LoVo (cell line): ENCODE results near the gene PLCXD3.

Experiments used
- DNase-seq: peaks from one replicate; pipeline ENCODE4 v3.0.0-alpha.2; 2016; ENCODE audit warnings: low spot score

PLCXD3 gene

GRCh38 chr5:41286165-41286564 is 224.2 kb downstream of the PLCXD3 start:
- no peak for DNase-seq

GRCh38 chr5:41284938-41285337 is 225.5 kb downstream of the PLCXD3 start:
- DNase-seq: no peak

DNA sequence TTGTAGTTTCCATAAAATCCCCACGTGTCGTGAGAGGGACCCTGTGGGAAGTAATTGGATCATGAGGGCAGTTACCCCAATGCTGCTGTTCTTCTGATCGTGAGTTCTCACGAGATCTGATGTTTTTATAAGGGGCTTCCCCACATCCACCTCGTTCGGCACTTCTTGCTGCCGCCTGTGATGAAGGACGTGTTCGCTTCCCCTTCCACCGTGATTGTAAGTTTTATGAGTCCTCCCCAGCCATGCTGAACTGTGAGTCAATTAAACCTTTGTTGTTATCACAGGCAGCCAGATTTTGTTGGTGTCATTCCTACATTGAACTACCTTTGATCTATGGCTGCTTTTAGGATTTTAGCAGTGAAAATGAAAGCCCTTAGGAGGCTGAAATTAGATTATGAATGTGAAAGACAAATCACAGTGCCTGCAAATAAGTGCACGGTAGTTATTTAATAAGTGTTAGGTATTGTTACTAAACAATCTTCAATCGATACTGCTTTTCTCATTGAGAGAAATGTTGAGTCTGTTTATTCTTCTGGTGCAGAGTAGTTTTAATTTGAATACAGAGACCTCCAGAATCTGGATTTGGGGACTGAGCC is 229.1 kb downstream of the PLCXD3 start:
- DNase-seq: no peak

- no peak for DNase-seq
Observed at GRCh38 chr5:41279040-41279439, 231.4 kb downstream of the PLCXD3 start.

- no peak for DNase-seq
Observed at GRCh38 chr5:41277476-41278245, 232.7 kb downstream of the PLCXD3 start.

DNA sequence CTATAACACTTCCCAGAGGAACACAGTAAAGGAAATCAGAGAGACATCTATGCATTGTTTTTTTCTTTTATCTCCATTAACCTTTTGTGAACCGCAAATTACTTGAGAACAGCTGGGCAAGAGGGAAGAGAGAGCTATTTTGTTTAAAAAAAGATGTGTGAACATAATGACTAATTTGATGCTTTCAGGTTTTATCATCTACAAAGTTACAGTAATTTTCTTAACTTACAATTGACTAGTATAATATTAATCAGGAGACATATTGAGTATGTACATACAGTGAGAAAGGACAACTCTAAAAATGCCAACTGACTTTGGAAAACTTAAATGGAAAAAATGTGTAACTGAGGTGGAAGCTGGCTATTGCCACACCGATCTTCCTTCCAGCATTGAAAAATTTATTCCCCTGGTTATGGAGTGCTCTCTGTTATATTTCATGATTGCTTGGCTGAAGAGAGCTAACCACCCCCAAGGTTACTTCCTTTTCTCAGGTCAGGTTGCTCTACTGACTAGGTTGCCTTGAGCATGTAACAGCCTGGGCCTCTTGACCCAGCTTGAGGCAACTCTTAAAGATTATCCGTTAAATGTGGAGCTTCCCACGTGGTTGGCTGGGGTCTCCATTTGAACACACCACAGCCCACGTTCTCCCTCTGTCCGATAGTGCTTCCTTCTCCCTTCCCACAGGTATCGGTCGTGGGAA is 234.4 kb downstream of the PLCXD3 start:
- no peak for DNase-seq

GRCh38 chr5:41270423-41271251 is 239.8 kb downstream of the PLCXD3 start:
- peak; percentile 72 for DNase-seq

- DNase-seq: no peak
Observed at GRCh38 chr5:41268894-41269293, 241.5 kb downstream of the PLCXD3 start.

DNA sequence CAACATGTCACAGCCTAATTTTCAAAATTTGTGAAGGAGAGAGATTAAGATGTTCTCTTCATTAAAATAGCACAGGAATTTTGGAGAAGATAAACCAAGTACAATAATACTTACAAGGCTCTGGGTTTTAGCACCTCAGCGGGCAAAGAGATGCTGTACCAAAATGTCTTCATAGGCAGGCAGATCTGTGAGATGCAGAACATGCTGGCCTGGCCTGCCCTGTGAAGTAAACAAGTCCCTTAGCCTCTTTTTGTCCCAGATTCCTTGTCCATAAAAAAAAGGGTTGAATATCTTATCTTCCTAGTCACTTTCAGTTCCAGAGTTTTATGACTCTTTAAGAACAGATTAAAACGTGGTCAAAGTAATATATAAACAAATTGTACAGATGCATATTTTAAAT is 244.0 kb downstream of the PLCXD3 start:
- no peak for DNase-seq

- no peak for DNase-seq
Observed at GRCh38 chr5:41264019-41264418, 246.4 kb downstream of the PLCXD3 start.

DNA sequence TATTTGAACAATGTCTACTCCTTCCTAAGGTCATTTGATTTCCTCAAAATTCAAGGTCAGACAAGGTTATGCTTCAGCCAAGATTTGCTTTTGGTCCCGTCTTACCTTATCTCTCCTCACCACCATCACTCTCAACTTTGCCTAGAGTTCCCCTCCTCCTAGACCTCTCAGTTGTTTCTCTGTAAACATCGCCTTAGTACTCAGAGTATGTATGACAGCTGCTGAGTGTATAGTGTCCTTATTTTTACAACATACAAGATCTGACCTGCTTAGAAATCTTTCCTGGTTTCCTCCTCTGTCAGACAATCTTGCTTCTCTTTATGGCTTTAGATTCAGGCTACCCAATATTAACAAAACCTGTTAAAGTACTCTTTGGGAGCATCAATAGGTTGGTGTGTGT is 247.1 kb downstream of the PLCXD3 start:
- no peak for DNase-seq
